Right forelimb (tissue), 1 donor: ENCODE data around the gene MOB3B.

Source experiments
- DNase-seq: peaks from one replicate; pipeline ENCODE4 v3.0.0-alpha.2; 2018

The MOB3B gene

DNA sequence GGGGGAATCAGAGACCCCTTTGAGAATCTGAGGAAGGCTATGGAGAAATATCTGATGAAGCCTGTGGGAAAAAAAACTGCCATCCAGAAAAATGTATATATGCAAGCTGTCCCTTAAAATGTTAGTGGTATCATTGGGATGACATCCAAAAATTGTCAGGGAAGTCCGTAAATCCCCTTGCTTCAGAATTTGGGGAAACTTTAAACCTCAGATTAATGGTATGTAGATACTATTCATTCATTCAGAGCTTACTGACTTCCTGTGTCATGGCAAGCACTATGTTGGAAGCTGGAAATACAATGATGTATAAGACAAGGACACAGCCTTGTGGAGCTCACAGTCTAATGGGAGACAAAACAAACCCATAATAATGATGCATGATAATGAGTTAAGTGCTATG is 10.9 kb upstream of the MOB3B start:
- no peak for DNase-seq

DNA sequence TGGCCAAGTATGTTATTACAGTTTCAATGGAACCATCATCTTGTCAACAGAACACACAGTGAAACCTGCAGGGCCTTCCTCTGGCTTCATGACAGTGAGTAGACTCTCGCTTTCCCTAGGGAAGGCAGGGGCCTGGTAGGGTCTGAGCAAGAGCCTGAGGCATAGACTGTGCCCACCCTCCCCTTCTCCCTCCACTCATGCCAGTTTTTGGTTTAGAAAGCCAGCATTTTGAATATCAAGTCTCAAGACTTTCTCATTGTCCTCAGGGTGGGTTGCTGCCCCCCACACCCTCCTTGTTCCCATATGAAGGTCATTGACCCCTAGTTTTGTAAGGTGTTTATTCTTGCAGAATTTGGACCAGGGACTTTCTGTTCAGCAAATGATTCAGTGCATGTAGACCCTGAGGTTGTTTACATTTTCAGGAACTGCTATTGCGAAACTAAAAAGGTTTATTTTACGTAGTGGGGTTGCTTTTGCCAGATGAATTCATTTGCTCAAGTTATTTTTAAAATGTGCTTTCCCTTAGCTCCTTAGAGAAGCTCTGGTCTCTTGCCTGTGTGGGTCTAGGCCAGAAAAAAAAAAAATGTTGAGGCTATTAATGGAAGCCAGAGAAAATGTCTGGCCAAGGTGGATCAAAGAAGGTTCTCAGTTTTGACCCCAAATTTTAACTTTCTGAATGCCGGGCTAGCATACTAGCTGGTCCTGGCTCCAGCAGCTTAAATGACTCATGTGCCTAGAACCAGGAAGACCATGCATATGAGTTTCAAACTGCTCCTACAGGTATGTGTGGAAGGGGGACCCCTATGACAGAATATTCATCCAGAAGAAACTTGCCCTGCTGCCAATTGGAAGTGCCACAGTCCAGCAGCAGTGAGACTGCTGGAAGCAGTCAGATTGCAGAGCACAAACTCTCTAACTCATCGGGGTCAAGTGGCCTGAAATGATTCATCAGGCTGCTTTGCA is 10.1 kb upstream of the MOB3B start:
- no peak for DNase-seq

DNA sequence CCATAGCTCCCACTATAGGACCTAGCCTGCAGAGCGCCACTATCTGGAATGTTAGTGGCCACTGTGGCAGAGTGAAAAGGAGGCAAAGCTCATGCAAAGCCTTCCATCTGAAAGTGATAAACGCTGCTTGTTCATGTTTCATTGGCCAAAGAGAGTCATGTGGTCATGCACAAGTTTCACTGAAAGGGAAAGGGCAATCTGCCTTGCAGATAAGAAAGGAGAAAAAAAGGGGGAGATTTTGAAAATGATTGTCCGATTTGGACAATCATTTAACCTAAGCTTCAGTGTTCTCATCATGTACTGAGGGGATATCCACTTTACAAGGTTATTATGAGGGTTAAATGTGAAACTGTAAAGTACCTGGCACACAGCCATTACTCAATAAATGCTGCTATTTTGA is 9.0 kb upstream of the MOB3B start:
- DNase-seq: no peak

DNA sequence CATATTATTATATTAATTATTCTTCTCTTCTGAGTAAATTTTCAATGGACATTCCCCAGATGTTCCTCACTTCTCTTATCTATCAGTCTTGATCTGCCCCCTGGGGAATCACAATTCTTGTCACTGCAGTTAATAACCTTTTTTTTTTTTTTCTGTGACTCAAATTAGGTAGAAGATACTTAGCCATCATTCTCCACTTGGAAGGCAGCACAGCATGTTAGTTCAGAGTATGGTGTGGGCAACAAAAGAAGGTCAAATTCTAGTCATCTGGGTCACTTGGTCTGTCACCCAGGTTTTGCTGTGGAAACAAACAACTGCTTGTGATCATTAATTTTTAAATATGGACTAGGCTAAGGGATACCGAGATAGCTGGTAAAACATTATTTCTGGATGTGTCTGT is 8.1 kb upstream of the MOB3B start:
- DNase-seq: no peak

GRCh38 chr9:27537027-27537435 is 7.4 kb upstream of the MOB3B start:
- DNase-seq: no peak

DNA sequence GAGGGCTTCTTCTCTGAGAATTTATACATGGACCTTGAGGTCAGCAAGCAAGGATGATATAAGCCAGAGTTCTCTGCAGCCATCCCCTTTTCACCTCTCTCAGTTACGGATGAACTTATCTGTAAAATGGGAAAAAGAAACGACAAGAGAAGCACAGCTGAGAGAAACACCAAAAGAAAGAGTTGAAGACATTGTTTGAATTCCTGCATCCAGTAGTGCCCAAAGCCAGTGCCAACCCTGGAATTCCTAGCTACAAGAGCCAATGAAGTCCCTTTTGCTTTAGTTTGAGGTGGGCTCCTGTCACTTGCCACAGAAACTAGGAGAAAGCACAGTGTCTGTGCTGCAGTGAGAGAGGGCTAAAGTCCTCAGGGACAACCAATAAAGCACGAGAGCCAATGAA is 6.6 kb upstream of the MOB3B start:
- no peak for DNase-seq

- DNase-seq: no peak
These were observed 6.1 kb upstream of the MOB3B start for GRCh38 chr9:27535701-27536118.

- DNase-seq: no peak
These were observed 5.1 kb upstream of the MOB3B start for GRCh38 chr9:27534658-27535209.

GRCh38 chr9:27534131-27534530 is 4.5 kb upstream of the MOB3B start:
- no peak for DNase-seq

DNA sequence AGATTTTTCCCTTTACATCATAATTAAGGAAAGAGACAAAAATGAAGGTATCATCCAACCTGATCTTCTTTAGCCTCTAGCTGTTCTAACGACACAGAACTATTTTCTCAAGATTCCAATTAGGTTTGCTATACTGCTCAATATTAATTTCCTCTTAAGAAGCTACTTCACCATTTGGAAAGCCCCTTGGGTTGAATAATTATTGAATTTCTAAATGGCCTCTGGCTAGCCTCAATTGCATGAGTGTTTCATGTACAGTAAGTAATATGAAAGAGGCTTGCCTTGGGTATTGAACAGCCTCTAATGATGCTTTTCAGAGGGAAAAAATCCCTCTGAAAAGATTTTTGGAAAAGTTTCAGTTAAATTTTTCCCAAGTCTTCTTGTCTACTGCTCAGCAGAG is 3.7 kb upstream of the MOB3B start:
- DNase-seq: no peak

GRCh38 chr9:27532046-27532445 is 2.4 kb upstream of the MOB3B start:
- DNase-seq: no peak

DNA sequence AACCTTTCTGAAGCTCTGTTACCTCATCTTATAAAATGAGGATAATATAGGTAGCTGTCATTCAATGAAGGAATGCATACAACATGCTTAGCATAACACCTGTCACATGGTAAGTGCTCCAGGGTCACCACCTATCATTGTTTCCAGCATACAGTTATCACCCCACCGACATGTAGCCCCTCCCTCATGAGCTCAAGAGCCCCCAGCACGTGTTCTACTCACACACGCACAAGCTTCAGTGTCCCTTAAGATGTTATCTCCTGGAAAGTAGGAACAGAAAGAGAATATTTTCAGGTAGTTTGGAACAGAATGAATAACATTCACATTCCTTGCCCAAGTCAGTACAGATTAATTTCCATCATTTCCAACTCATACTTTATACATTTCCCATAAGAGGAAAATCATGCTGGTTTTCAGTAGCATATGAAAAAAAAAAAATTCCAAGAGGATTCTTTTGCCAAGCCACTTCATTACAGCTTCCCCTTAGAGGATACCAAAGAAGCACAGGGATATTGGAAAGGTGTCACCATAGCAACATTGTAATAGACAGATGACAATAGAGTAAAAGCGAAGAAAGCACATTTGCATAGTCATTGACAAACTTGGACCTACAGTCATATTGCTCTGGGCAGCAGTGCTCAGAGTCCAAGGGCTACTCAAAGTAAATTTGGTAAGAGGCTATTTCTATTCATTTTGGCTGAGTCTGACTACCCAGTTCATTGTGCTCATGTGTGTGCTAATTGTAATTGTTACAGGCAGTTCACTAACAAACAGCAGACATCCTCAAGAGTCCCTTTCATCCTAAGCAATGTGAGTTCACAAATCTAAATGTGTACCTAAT is 1.5 kb upstream of the MOB3B start:
- DNase-seq: no peak

GRCh38 chr9:27528886-27529315 is 713 bp downstream of the MOB3B start:
- DNase-seq: peak; percentile 79

DNA sequence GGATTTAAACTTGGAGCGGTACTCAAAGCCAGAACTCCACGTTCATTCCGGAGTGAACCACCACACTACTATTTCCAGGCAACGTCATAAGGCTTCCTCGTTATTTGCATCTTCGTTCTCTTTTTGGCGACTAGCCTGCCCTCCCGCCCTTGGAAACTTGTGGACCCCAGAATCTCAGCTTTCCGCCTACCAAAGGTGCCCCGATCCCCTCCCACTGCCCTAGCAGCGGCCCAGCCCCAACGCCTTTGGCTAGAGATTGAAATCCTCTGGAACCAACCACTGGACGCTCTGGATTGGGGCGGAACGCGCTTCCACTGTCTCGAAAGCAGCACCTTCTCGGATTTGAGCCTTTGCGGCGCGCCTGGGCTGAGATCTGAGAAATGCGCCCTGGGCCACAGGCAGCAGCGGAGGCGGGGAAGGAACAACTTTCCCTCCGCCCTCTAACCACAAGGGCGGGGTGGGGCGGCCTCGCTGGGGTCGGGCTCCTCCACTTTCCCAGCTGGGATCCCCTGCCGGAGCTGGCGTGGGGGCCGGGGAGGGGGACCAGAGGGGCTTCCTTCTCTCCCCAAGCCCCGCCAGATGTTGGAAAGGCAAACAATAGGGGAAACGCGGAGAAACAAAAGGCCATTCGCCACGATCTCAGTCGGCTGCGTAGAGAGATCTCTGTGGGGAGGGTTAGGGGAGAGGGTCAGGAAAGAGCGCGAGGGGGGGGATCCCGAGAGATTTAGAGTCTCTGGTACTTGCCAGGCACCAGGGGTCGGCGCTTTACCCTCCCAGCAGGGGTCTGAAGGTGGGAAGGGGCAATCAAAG is 1.3 kb downstream of the MOB3B start:
- DNase-seq: peak; percentile 84

GRCh38 chr9:27527702-27528075 is 1.9 kb downstream of the MOB3B start:
- DNase-seq: peak; percentile 45

DNA sequence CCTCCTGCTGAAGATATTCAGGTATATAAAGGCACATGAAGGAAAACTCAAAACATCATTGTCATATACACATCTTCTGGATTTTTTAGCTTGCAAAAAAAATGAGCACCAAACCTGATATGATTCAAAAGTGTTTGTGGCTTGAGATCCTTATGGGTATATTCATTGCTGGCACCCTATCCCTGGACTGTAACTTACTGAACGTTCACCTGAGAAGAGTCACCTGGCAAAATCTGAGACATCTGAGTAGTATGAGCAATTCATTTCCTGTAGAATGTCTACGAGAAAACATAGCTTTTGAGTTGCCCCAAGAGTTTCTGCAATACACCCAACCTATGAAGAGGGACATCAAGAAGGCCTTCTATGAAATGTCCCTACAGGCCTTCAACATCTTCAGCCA is 5.4 kb downstream of the MOB3B start, which contains the start of gene IFNK:
Gene IFNK, plus strand, starts transcription at position 55 of the 400 bp plus-strand sequence. Its CDS starts 47 bp downstream, at position 102.
- no peak for DNase-seq

DNA sequence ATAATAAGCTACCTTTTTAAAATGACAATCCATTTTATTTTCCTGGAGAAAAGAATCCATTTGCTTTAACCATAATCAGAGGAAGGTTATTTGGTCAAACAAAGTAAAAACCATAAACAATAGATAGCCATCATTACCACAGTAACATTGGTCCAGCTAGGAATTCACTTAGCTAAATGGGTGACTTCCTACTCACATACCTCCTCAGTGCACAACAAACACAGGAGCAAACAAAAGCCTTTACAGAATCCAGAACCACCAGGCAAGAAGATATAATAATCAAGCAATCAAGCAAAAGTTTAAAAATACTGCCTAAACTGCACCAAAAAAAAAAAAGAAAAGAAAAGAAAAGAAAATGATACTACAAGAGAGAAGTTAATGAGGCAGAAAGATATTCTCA is 6.5 kb downstream of the MOB3B start:
- no peak for DNase-seq

DNA sequence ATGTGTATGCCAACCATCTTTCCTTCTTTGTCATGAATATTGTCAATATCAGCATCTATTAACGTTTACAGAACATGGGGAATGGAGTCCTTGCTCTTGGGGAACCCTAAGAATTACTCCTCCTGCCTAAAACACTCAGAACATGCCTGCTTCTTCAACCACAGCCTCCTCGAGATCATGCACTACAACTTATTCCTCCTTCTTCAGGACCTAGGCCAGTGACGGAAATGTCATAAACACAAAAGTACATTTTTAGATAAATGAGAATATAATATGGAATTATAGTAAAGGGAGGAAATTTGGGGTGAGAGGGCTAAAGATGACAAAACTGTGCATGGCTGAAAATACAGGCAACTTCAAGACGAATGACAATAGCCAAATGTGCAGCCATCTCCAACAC is 8.6 kb downstream of the MOB3B start:
- no peak for DNase-seq

GRCh38 chr9:27519466-27520465 is 9.8 kb downstream of the MOB3B start:
- no peak for DNase-seq

GRCh38 chr9:27518809-27519208 is 10.8 kb downstream of the MOB3B start:
- no peak for DNase-seq

DNA sequence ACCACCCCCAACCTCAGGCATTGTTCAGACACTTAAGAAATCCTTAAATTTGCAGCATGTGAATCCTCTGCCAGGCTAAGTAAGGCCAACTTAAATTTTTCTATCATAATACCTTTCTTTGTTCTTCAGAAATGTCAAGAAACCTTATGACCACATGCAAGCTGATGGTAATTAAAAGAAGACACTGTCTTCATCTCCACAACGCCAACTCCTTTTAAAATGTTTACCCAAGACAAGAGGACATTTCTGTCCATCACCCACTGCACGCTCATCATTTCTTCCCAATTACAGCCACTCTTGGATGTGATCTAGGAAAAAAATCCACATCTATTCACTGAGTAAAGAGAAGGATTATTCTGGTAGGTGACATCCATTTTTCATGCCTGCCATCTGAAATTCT is 11.6 kb downstream of the MOB3B start:
- no peak for DNase-seq
